K562 (cell line): ENCODE measurements around the gene PCGF6. TPM values are rescaled to one million over a fixed set of nuclear protein-coding genes. Genes with fewer than 3 reads are reported as not detected.

ENCODE experiments used
- ARHGAP35 ChIP-seq: fragments of 450-650 bp; IDR thresholded peaks from 2 replicates; pipeline ENCODE4 v1.6.1; 2018; ENCODE audit not compliant: partially characterized antibody
- ARID2 ChIP-seq: fragments of 450-650 bp; IDR thresholded peaks from 2 replicates; pipeline ENCODE4 v1.6.1; 2017; ENCODE audit warnings: antibody characterized with exemption, mild to moderate bottlenecking
- BCLAF1 ChIP-seq, 2 experiments: fragments of 450-650 bp in 1 of 2; IDR thresholded peaks; 2 replicates each; pipeline ENCODE4 v1.6.1; 2011 to 2017; ENCODE audit warnings: low read depth in 2 of 2, antibody characterized with exemption in 1 of 2, borderline replicate concordance in 1 of 2, low read length in 1 of 2, mild to moderate bottlenecking in 1 of 2, mixed read lengths in 1 of 2; ENCODE audit not compliant: control insufficient read depth in 1 of 2
- E2F4 ChIP-seq: sonication (generic); formaldehyde crosslinking; IDR thresholded peaks from 2 replicates; pipeline ENCODE4 v1.8.0; 2022; ENCODE audit warnings: mild to moderate bottlenecking, low read depth, missing genetic modification reagents
- EP400 ChIP-seq: fragments of 450-650 bp; IDR thresholded peaks from 2 replicates; pipeline ENCODE4 v1.6.1; 2017; ENCODE audit warnings: antibody characterized with exemption, mild to moderate bottlenecking, moderate library complexity
- ESRRA ChIP-seq: fragments of 450-650 bp; IDR thresholded peaks from 2 replicates; pipeline ENCODE4 v1.6.1; 2014; ENCODE audit warnings: low read depth, mild to moderate bottlenecking, moderate library complexity, borderline replicate concordance
- GTF2B ChIP-seq: IDR thresholded peaks from 2 replicates; pipeline ENCODE4 v1.6.1; 2011; ENCODE audit not compliant: insufficient read length; ENCODE audit errors: extremely low read depth
- MLX ChIP-seq, 2 experiments: fragments of 450-650 bp in 1 of 2; sonication (generic) in 1 of 2; formaldehyde crosslinking; conservative IDR thresholded peaks; 2 replicates each; pipeline versions ENCODE4 v1.4.0 to v1.8.1; 2020 to 2022; ENCODE audit warnings: mild to moderate bottlenecking in 1 of 2, missing genetic modification reagents in 1 of 2
- NFIC ChIP-seq: fragments of 450-650 bp; IDR thresholded peaks from 2 replicates; pipeline ENCODE4 v1.6.1; 2017; ENCODE audit warnings: mild to moderate bottlenecking, inconsistent platforms
- PHB ChIP-seq: fragments of 250-450 bp; sonication (Bioruptor Pico); IDR thresholded peaks from 2 replicates; pipeline ENCODE4 v1.5.0; 2021
- RBFOX2 ChIP-seq: fragments of 200-400 bp; formaldehyde crosslinking; IDR thresholded peaks from 2 replicates; pipeline ENCODE4 v1.6.1; 2017; ENCODE audit warnings: low read depth, mild to moderate bottlenecking, low read length, moderate library complexity
- RBM17 ChIP-seq: fragments of 200-400 bp; formaldehyde crosslinking; IDR thresholded peaks from 2 replicates; pipeline ENCODE4 v1.6.1; 2017; ENCODE audit warnings: low read depth, mild to moderate bottlenecking, low read length, borderline replicate concordance
- RCOR1 ChIP-seq, 2 experiments: IDR thresholded peaks; 2 replicates each; pipeline ENCODE4 v1.6.1; 2012; ENCODE audit warnings: low read depth in 2 of 2, low read length in 2 of 2, borderline replicate concordance in 1 of 2, improper control_type of control experiment in 1 of 2
- RFX5 ChIP-seq: IDR thresholded peaks from 2 replicates; pipeline ENCODE4 v1.6.1; 2011; ENCODE audit warnings: low read depth, mild to moderate bottlenecking, improper control_type of control experiment, low read length
- SIN3A ChIP-seq, 2 experiments: fragments of 150-350 bp in 1 of 2; IDR thresholded peaks; 2 replicates each; pipeline ENCODE4 v1.6.1; 2011 to 2016; ENCODE audit warnings: borderline replicate concordance in 2 of 2, low read depth in 2 of 2, low read length in 2 of 2, mild to moderate bottlenecking in 2 of 2, moderate library complexity in 2 of 2; ENCODE audit not compliant: control insufficient read depth in 1 of 2
- SMAD1 ChIP-seq: fragments of 150-350 bp; IDR thresholded peaks from 2 replicates; pipeline ENCODE4 v1.6.1; 2014; ENCODE audit warnings: low read length, low read depth; ENCODE audit not compliant: partially characterized antibody
- SMARCC2 ChIP-seq: fragments of 450-650 bp; IDR thresholded peaks from 2 replicates; pipeline ENCODE4 v1.6.1; 2017; ENCODE audit warnings: antibody characterized with exemption, moderate library complexity, mild to moderate bottlenecking, low read depth
- TEAD2 ChIP-seq: fragments of 450-650 bp; IDR thresholded peaks from 2 replicates; pipeline ENCODE4 v1.6.1; 2016; ENCODE audit warnings: missing genetic modification characterization, control low read depth, missing compliant biosample characterization
- ZBTB43 ChIP-seq: sonication (generic); formaldehyde crosslinking; IDR thresholded peaks from 2 replicates; pipeline ENCODE4 v1.8.0; 2023; ENCODE audit warnings: mild to moderate bottlenecking, missing genetic modification reagents
- ZNF384 ChIP-seq: IDR thresholded peaks from 2 replicates; pipeline ENCODE4 v1.6.1; 2012; ENCODE audit warnings: low read depth, low read length, improper control_type of control experiment
- polyA plus RNA-seq, 8 experiments: library from polyadenylated mRNA; depleted of rRNA in 4 of 8; stranded (reverse) in 5 of 8; unstranded in 3 of 8; fragments of >200 nt; fragmentation: Nextera tagmentation in 2 of 8; fragmentation: Illumina TruSeq in 1 of 8; extraction: Ambion mirVana in 2 of 8; extraction: Trizol in 1 of 8; gene quantifications; 2 replicates each; pipeline versions ENCODE4 v1.2.1 to v1.2.3, GENCODE V29; 2011 to 2014; ENCODE audit warnings: inconsistent platforms in 1 of 8, missing spikeins in 1 of 8
- total RNA-seq, 7 experiments: library from RNA; depleted of rRNA in 6 of 7; stranded (reverse); fragments of >200 nt in 6 of 7; fragmentation: Illumina TruSeq in 2 of 7; extraction: Trizol in 2 of 7; gene quantifications; 2 replicates each; pipeline versions ENCODE4 v1.2.1 to v1.2.3, GENCODE V29; 2011 to 2021; ENCODE audit warnings: low replicate concordance in 1 of 7

Gene PCGF6
- total and polyA plus RNA-seq, 9 of the 15 experiments (the other 6 are each of a cell fraction or from before 2014, with no cell fraction given) = 8.4 to 24.6 (median 20.6) TPM

GRCh38 chr10:103367782-103368518, 17.0 kb upstream of the PCGF6 start, which contains the start of gene TAF5 (continued):
- TF ChIP-seq BCLAF1 (IDR thresholded peaks at IDR 0.05; ENCODE audit: borderline replicate concordance in 1 of 2, control insufficient read depth in 1 of 2, low read depth in 2 of 2, low read length in 1 of 2) (no peak), GTF2B (no peak), MLX (CRISPR knock-in tag; conservative IDR thresholded peaks at IDR 0.05) (no peak), SMAD1 (no peak), PHB (CRISPR knock-in tag) (no peak), E2F4 (CRISPR knock-in tag) (no peak), SIN3A (IDR thresholded peaks at IDR 0.05; ENCODE audit: borderline replicate concordance in 2 of 2, control insufficient read depth in 1 of 2, low read depth in 2 of 2, low read length in 2 of 2) (peak; percentile 11 to 17; a peak in 1 of 4 replicates), ZNF384 (no peak), RBM17 (no peak), SMARCC2 (no peak), TEAD2 (no peak), RCOR1 (IDR thresholded peaks at IDR 0.05; ENCODE audit: borderline replicate concordance in 1 of 2, low read depth in 2 of 2, low read length in 2 of 2) (no peak), NFIC (no peak), RFX5 (no peak), ESRRA (peak; percentile 12; the same call in 1 of the 2 replicates), ARHGAP35 (no peak), EP400 (peak; percentile 71; the same call in 1 of the 2 replicates), RBFOX2 (peak; percentile 82), ARID2 (no peak), ZBTB43 (no peak)
